GM18861 (cell line): ENCODE results near the gene GPC6.

Experiments used
- ATAC-seq: cut with Tn5 transposase; IDR thresholded peaks from one replicate; pipeline ENCODE4 v1.9.1; 2021; ENCODE audit not compliant: unreplicated experiment

GPC6 gene

GRCh38 chr13:94419304-94419924, 1192.8 kb downstream of the GPC6 start:
- ATAC-seq: no peak

DNA sequence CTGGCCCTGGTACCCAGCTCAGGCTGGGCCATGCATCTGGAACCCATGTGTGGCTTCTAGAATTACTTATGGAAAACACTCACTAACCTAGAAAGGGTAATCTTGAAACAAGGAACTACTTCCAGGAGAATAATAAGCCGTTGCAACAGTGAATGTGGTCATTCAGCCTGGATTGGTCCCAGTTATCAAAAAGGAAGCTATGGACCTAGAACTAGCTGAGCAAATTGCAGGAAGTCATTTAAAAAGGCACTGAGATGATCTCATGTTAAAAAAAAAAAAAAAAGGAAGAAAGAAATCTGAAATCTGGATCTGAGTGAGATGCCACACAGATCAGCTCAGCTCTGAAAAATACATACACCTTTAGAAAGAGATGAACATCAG, 1193.3 kb downstream of the GPC6 start:
- no peak for ATAC-seq

DNA sequence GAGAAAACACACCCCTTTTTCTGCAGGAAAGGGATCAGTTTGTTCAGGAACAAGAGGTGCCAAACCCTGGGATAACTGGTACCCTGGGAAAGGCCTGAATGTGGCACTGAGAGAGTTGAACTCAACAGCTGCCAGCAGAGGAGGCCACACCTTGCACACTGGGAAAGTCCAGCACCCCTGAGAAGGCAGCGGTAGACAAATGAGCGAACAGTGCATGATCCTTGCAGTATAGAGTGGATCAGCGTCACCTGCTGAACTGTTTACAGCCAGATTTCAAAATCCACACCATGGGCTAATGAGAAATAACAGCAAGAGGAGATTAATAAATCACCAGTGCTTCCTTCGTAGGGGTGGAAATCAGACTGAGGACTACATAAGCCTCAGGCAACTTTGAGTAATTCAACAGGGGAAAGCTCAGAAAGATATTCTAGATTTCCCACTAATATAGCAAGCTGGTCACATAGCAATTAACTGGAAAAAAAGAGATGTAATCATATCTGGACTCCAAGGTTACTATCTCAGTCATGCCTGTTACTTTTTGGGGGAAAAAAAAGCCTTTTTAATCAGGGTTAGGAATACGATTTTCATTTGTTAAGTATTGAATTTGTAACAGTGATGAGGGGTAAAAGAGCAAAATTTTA, 1200.8 kb downstream of the GPC6 start:
- no peak for ATAC-seq

DNA sequence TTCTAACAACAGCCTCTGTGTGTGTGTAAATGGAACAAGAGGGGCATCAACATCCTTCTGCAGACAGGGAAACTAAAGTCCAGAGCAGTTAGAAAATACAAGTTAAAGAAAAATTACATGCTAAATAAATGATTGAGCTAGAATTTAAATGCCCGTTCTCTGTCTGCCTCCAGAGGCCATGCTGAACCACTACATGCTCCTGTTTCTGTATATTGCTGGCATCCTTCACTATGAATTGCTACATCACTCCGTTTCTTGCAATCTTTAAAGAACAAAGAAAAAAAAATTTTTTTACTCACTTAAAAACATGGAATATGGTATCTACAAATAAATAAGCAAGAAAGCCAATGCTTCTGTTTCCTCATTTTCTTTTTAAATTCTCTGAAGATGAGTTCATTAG, 1205.0 kb downstream of the GPC6 start:
- no peak for ATAC-seq

DNA sequence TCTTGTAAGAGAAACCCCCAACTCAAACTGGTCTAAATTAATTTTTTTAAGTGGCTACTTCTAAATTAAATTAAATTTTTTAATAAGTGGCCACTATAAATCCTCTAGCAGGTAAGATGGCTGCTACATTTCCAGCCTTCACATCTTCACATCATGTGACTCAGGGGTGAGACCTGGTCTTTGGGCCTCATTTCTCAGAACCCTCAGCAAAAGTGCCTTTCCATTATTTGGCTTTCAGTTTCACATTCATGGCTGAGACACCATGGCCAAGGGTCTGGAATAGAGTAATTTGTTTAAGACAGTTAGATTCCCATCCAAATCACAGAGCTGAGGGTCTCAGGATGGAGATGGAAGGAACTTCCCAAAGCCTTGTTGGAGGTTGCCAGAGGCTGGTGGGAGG, 1205.4 kb downstream of the GPC6 start:
- ATAC-seq: no peak

DNA sequence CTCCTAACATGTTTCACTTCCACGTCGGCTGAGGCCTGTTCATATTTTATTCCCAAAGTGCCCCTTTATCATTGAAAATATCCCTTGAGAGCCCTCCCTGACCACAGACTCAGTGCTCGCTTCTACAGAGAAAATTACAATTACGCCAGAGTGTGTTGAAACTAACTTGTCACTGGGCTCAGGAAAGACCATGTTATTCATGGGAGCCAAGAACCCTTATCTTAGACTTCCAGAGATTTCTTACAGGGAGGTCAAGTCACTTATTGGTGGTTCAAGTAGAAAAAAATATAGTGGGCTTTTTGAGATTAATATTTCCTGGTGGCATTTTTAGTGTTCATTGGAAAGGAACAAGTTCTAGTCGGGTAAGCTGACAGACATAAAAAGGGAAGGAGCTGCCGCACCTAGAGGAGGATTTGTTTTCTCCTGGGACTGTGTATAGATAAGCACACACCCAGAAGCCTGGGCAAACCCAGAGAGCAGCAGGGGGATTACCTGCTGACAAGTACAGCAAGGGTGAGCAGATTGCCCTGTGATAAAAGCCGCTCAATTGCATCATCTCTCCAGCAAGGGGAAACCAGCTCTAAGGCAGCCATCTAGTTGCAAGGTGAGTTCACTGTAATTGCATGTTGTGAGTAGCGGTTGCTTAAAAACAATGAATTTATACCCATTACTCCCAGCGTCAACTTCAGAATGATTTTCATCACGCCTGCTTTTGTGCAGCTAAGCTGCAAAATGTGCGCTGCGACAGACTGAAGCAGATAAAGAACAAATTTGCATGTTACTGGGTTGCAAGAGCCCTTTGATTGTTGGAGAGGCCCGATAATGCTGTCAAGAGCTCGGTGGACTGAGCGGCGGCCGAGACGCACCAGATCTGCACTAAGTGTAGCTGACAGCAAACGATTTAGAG, 1206.7 kb downstream of the GPC6 start:
- ATAC-seq: peak; percentile 73

- ATAC-seq: peak; percentile 69
Observed at GRCh38 chr13:94435604-94436226, 1209.1 kb downstream of the GPC6 start.

- ATAC-seq: no peak
Observed at GRCh38 chr13:94444826-94445225, 1218.2 kb downstream of the GPC6 start.

DNA sequence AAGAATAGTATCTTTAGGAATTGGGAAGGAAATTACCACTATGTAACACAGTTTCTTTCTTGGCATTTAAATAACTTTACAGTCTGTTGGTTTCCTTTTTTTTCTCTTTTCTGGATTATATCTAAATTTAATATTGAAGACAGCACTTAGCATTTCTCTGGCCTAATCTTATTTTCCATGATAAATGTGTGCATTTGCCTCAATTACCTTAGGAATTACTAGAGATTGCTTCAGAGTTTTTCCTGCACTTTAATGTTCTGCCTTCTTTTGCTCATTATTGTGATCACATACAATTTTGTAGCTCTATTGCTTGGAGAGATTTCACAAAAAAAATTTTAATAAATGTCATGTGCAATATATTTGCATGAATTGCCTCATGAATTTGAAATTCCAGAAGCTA, 1227.7 kb downstream of the GPC6 start:
- ATAC-seq: no peak

GRCh38 chr13:94454906-94455305, 1228.3 kb downstream of the GPC6 start:
- no peak for ATAC-seq

GRCh38 chr13:94455414-94455813, 1228.8 kb downstream of the GPC6 start:
- ATAC-seq: no peak
